ENCODE results near the gene REV1. TPM values are rescaled to one million over a fixed set of nuclear protein-coding genes. Genes with fewer than 3 reads are reported as not detected.
"Not testable (repeated sequence)": the region's sequence is repeated elsewhere in the genome, so short reads cannot be mapped to it uniquely, and the experiment has no call there.

Gene REV1
- total RNA-seq, 1 donor, result 55.3 TPM

DNA sequence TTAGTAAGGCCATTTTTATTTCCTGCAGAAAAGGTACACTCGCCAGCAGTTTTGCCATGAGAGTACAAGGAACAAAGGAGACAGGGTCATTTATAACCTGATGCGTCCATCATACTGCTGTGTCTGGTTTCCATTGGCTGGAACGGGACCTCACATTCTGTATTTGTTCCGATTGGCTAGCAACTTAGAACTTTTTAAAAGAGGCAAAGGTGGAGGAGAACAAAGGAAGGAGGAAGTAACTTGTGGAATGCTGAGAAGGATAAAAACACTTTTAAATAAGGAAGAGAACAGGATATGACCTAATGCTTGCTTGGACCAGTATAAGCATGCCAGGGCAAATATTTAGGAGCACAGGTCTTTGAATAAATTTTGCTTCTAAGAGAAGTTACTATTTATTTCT is 14.7 kb downstream of the REV1 start:
- not testable (repeated sequence) for H3K27me3 ChIP-seq (ENCODE audit: insufficient read depth, low read length); H3K9me3 ChIP-seq (ENCODE audit: low read depth, low read length); H3K4me3 ChIP-seq (ENCODE audit: low read length)
- H3K4me1 ChIP-seq (ENCODE audit: insufficient read depth, low read length), result peaks cover 31% of the 10 kb centered on the region

DNA sequence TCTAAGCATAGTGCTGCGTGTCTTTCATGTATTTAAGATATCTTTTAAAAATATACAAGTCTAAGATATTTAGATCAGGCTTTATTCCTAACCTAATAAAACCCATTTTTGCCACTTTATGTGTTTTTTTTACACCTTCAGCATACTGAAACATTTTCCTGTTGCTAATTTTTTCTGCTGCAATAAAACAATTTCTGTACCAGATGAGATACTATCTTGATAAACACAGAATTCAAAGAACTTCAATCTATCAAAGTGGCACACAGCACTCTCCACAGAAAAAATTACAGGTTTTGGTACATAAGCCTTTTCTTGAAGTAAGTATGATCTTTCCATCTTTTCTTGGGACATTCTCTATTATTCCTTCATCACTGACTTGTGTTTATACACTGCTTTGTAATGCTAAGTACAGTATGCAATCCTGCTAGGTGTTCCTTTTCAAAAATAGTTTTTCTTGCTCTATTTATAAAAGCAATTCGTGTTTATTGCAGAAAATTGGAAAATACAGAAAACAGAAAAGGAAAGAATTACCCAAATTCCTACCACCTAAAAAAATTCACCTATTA is 16.2 kb downstream of the REV1 start:
- H3K4me3 ChIP-seq (ENCODE audit: low read length), result no peak overlapping the region
- H3K4me1 ChIP-seq (ENCODE audit: insufficient read depth, low read length), result peaks cover 21% of the 10 kb centered on the region
- H3K27me3 ChIP-seq (ENCODE audit: insufficient read depth, low read length), result no peaks in the 10 kb centered on the region
- H3K9me3 ChIP-seq (ENCODE audit: low read depth, low read length), result no peaks in the 10 kb centered on the region

- Histone ChIP-seq H3K4me1 (ENCODE audit: insufficient read depth, low read length) (peaks cover 19% of the 10 kb centered on the region), H3K4me3 (ENCODE audit: low read length) (no peak overlapping the region), H3K9me3 (ENCODE audit: low read depth, low read length) (no peaks in the 10 kb centered on the region), H3K27me3 (ENCODE audit: insufficient read depth, low read length) (no peaks in the 10 kb centered on the region)
Observed at GRCh38 chr2:99472600-99472960, 17.2 kb downstream of the REV1 start.

GRCh38 chr2:99471654-99472599 is 17.9 kb downstream of the REV1 start:
- Histone ChIP-seq H3K9me3 (ENCODE audit: low read depth, low read length) (no peaks in the 10 kb centered on the region), H3K4me1 (ENCODE audit: insufficient read depth, low read length) (peaks cover 15% of the 10 kb centered on the region), H3K27me3 (ENCODE audit: insufficient read depth, low read length) (no peaks in the 10 kb centered on the region), H3K4me3 (ENCODE audit: low read length) (no peak overlapping the region)

DNA sequence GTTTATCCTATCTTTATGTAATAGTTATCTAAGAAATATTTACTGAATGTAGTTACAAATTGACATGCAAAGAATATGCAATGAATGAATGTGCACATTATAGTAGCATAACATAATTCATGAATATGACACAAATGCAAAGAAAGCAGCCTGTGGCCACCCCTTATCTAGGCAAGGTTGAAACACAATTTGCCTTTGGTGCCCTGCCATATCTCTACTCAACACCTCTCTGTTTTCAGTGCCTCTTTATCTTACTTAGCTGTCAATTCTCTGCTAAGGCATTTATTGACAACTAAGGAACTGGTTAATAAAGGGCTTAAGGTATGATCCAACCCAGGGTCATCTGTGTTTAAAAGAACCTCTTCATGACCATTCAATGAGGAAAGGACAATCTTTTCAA is 18.9 kb downstream of the REV1 start:
- Histone ChIP-seq H3K9me3 (ENCODE audit: low read depth, low read length) (no peaks in the 10 kb centered on the region), H3K27me3 (ENCODE audit: insufficient read depth, low read length) (no peaks in the 10 kb centered on the region), H3K4me3 (ENCODE audit: low read length) (no peak overlapping the region), H3K4me1 (ENCODE audit: insufficient read depth, low read length) (peaks cover 6% of the 10 kb centered on the region)

GRCh38 chr2:99470459-99470858 is 19.4 kb downstream of the REV1 start:
- H3K4me1 ChIP-seq (ENCODE audit: insufficient read depth, low read length); H3K9me3 ChIP-seq (ENCODE audit: low read depth, low read length); H3K4me3 ChIP-seq (ENCODE audit: low read length); H3K27me3 ChIP-seq (ENCODE audit: insufficient read depth, low read length): not testable (repeated sequence)

GRCh38 chr2:99469394-99469793 is 20.4 kb downstream of the REV1 start:
- Histone ChIP-seq H3K9me3 (ENCODE audit: low read depth, low read length) (no peaks in the 10 kb centered on the region), H3K27me3 (ENCODE audit: insufficient read depth, low read length) (no peaks in the 10 kb centered on the region), H3K4me1 (ENCODE audit: insufficient read depth, low read length) (no peaks in the 10 kb centered on the region)

DNA sequence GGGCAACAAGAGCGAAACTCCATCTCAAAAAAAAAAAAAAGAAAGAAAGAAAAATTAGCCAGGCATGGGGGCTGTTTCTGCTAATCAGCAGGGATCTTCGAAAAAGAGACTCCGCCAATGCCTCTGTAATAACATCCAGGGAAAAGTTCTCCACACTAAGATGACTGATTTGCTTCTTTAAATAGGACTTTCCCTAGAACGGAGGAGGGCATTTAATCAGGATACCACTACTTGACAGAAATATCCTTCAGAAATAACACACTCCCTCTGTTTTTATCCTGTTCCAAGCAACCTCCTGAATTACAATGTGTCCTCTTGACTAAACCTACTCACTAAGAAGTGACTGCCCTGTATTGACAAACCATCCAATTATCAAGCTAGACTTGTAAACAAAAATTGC is 21.7 kb downstream of the REV1 start:
- no peaks in the 10 kb centered on the region for H3K9me3 ChIP-seq (ENCODE audit: low read depth, low read length)
- H3K27me3 ChIP-seq (ENCODE audit: insufficient read depth, low read length), result no peaks in the 10 kb centered on the region
- H3K4me3 ChIP-seq (ENCODE audit: low read length), result no peak overlapping the region
- no peaks in the 10 kb centered on the region for H3K4me1 ChIP-seq (ENCODE audit: insufficient read depth, low read length)

More at GRCh38 chr2:99469394-99469793, 20.4 kb downstream of the REV1 start:
- no peak overlapping the region for H3K4me3 ChIP-seq (ENCODE audit: low read length)

DNA sequence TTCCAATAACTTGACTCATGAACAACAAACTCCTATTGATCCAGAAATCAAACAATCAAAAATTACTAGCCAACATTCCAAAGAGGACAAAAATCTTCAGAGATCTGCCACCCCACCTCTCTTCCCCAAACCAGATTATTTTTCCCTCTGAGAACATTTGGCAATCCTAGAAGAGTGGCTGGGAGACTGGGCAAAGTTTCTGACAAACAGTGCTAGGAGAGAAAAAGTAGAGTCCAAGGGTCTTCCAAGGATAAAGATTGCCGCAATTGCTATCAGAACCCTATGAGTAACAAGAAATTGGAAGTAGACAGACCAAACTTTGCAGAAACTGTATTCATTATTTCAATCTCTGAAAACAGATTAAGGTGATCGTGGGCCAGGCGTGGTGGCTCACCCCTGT is 22.4 kb downstream of the REV1 start:
- H3K9me3 ChIP-seq (ENCODE audit: low read depth, low read length), result no peaks in the 10 kb centered on the region
- H3K4me1 ChIP-seq (ENCODE audit: insufficient read depth, low read length), result no peaks in the 10 kb centered on the region
- no peak overlapping the region for H3K4me3 ChIP-seq (ENCODE audit: low read length)
- no peaks in the 10 kb centered on the region for H3K27me3 ChIP-seq (ENCODE audit: insufficient read depth, low read length)

- Histone ChIP-seq H3K9me3 (ENCODE audit: low read depth, low read length) (no peaks in the 10 kb centered on the region), H3K27me3 (ENCODE audit: insufficient read depth, low read length) (no peaks in the 10 kb centered on the region), H3K4me3 (ENCODE audit: low read length) (no peak overlapping the region), H3K4me1 (ENCODE audit: insufficient read depth, low read length) (no peaks in the 10 kb centered on the region)
Observed at GRCh38 chr2:99461828-99462483, 27.9 kb downstream of the REV1 start.

DNA sequence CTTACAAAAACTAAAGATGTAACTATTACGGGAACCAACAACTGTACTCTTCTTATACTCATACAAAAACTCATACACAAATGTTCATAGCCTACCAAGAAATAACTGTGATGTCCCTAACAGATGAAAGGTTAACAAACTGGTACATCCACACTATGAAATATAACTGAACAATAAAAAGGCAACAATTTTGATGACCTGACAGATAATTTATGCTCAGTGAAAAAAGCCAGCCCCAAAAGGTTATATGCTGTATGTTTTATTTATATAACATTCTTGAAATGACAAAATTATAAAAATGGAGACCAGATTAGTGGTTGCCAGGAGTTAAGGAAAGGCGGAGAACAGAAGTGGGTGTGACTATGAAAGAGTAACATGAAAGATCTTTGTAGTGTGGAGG is 31.3 kb downstream of the REV1 start:
- no peaks in the 10 kb centered on the region for H3K4me1 ChIP-seq (ENCODE audit: insufficient read depth, low read length)
- no peaks in the 10 kb centered on the region for H3K27me3 ChIP-seq (ENCODE audit: insufficient read depth, low read length)
- H3K4me3 ChIP-seq (ENCODE audit: low read length), result no peak overlapping the region
- no peaks in the 10 kb centered on the region for H3K9me3 ChIP-seq (ENCODE audit: low read depth, low read length)

DNA sequence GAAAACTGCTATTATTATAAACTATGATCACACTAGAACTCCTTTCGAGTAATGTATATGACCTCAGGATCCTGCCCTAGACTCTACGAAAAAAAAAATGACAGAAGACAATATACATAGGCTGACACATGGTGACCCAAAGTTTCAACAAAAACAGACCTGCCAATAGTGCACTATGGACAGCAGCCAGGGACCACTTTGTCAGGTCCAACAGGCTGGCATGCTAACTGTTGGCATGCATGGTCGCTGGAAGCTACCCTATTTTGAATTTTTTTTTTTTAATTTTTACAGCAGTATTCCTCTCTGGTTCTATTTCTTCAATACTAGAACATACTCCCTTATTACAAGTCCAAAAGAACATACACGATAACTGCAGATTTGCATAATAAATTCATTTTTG is 38.1 kb downstream of the REV1 start:
- Histone ChIP-seq H3K27me3 (ENCODE audit: insufficient read depth, low read length) (no peaks in the 10 kb centered on the region), H3K4me1 (ENCODE audit: insufficient read depth, low read length) (no peaks in the 10 kb centered on the region), H3K9me3 (ENCODE audit: low read depth, low read length) (no peaks in the 10 kb centered on the region), H3K4me3 (ENCODE audit: low read length) (no peak overlapping the region)

DNA sequence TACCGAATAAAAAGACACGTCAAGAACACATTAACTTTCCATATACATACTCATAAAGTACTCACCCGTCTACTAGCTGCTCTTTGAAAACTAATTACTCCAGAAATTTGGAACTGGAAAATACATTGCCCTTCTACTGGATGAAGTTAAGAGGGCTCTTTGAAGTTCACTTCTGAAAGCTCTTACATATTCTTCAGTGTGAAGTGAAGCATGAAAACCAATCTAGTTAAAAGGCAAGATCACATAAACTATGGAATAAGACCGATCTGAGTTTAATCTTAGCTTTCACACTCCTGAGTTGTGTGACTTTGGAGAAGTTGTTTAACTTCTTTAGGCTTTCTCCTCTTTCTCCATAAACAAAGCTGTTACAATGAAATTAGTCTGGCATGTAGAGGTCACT is 38.5 kb downstream of the REV1 start:
- H3K27me3 ChIP-seq (ENCODE audit: insufficient read depth, low read length), result no peaks in the 10 kb centered on the region
- H3K9me3 ChIP-seq (ENCODE audit: low read depth, low read length), result no peaks in the 10 kb centered on the region
- H3K4me1 ChIP-seq (ENCODE audit: insufficient read depth, low read length), result no peaks in the 10 kb centered on the region
- H3K4me3 ChIP-seq (ENCODE audit: low read length), result no peak overlapping the region

DNA sequence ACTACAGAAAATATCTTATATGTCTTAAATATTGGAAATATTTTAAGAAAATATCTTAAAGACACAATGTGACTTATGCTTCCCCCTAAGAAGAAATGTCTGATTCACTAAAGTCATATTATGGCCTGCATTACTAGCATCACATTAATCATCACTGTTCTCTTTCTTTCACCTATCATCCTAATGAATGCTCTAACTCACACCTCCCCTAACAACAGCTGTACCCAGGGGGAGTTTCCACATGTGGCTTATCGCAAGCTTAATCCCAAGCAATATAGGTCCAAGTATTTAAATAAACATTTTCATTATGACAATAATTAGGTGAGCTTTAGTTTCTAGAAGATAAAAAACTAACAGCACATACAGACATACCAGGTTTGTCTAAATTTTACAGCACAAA is 39.6 kb downstream of the REV1 start:
- Histone ChIP-seq H3K9me3 (ENCODE audit: low read depth, low read length) (no peaks in the 10 kb centered on the region), H3K27me3 (ENCODE audit: insufficient read depth, low read length) (no peaks in the 10 kb centered on the region), H3K4me1 (ENCODE audit: insufficient read depth, low read length) (no peaks in the 10 kb centered on the region), H3K4me3 (ENCODE audit: low read length) (no peak overlapping the region)

- Histone ChIP-seq H3K4me3 (ENCODE audit: low read length) (no peak overlapping the region), H3K4me1 (ENCODE audit: insufficient read depth, low read length) (no peaks in the 10 kb centered on the region), H3K9me3 (ENCODE audit: low read depth, low read length) (no peaks in the 10 kb centered on the region), H3K27me3 (ENCODE audit: insufficient read depth, low read length) (no peaks in the 10 kb centered on the region)
Observed at GRCh38 chr2:99448556-99448955, 41.3 kb downstream of the REV1 start.
